K562 (cell line): ENCODE results near the gene LSM4. TPM values are rescaled to one million over a fixed set of nuclear protein-coding genes. Genes with fewer than 3 reads are reported as not detected.

Experiments used
- AFF1 ChIP-seq, 2 experiments: fragments of 450-650 bp; IDR thresholded peaks; 2 replicates each; pipeline ENCODE4 v1.6.1; 2018; ENCODE audit warnings: mild to moderate bottlenecking in 2 of 2, low read depth in 1 of 2; ENCODE audit not compliant: partially characterized antibody in 2 of 2
- ARNT ChIP-seq, 2 experiments: fragments of 450-650 bp; IDR thresholded peaks; 2 replicates each; pipeline ENCODE4 v1.6.1; 2016; ENCODE audit warnings: mild to moderate bottlenecking in 1 of 2
- DPF2 ChIP-seq: fragments of 450-650 bp; IDR thresholded peaks from 2 replicates; pipeline ENCODE4 v1.6.1; 2016
- EGR1 ChIP-seq: fragments of 450-650 bp; conservative IDR thresholded peaks from 2 replicates; pipeline ENCODE4 v1.6.1; 2017; ENCODE audit warnings: mild to moderate bottlenecking
- FOXP1 ChIP-seq: sonication (generic); formaldehyde crosslinking; IDR thresholded peaks from 2 replicates; pipeline ENCODE4 v1.8.0; 2022; ENCODE audit warnings: mild to moderate bottlenecking, missing genetic modification reagents
- GATA2 ChIP-seq: sonication (generic); formaldehyde crosslinking; IDR thresholded peaks from 2 replicates; pipeline ENCODE4 v1.4.0; 2020; ENCODE audit warnings: mild to moderate bottlenecking, missing genetic modification reagents
- GTF2E2 ChIP-seq: fragments of 200-800 bp; sonication (Bioruptor generic); IDR thresholded peaks from 2 replicates; pipeline ENCODE4 v1.6.1; 2016; ENCODE audit warnings: missing genetic modification characterization, missing compliant biosample characterization
- HDAC8 ChIP-seq: fragments of 450-650 bp; IDR thresholded peaks from 2 replicates; pipeline ENCODE4 v1.6.1; 2016; ENCODE audit warnings: mild to moderate bottlenecking, missing genetic modification characterization, moderate library complexity, missing compliant biosample characterization
- IFI16 ChIP-seq: fragments of 250-450 bp; sonication (Bioruptor Pico); IDR thresholded peaks from 2 replicates; pipeline ENCODE4 v2.1.2; 2022; ENCODE audit warnings: mild to moderate bottlenecking, inconsistent platforms
- LEF1 ChIP-seq: fragments of 450-650 bp; IDR thresholded peaks from 2 replicates; pipeline ENCODE4 v1.6.1; 2016; ENCODE audit warnings: mild to moderate bottlenecking
- MTA1 ChIP-seq: fragments of 450-650 bp; IDR thresholded peaks from 2 replicates; pipeline ENCODE4 v1.6.1; 2017; ENCODE audit warnings: borderline replicate concordance
- NCOA1 ChIP-seq: fragments of 450-650 bp; IDR thresholded peaks from 2 replicates; pipeline ENCODE4 v1.6.1; 2016; ENCODE audit warnings: low read depth
- NEUROD1 ChIP-seq: fragments of 150-350 bp; IDR thresholded peaks from 2 replicates; pipeline ENCODE4 v1.6.1; 2014; ENCODE audit warnings: borderline replicate concordance, low read length, low read depth; ENCODE audit not compliant: partially characterized antibody
- NONO ChIP-seq, 2 experiments: fragments of 200-400 bp in 1 of 2; fragments of 450-650 bp in 1 of 2; formaldehyde crosslinking in 1 of 2; IDR thresholded peaks; 2 replicates each; pipeline ENCODE4 v1.6.1; 2017; ENCODE audit warnings: low read depth in 2 of 2, mild to moderate bottlenecking in 2 of 2, moderate library complexity in 2 of 2, low read length in 1 of 2
- PTBP1 ChIP-seq: fragments of 200-400 bp; formaldehyde crosslinking; IDR thresholded peaks from 2 replicates; pipeline ENCODE4 v1.6.1; 2017; ENCODE audit warnings: low read depth, low read length
- PYGO2 ChIP-seq: fragments of 450-650 bp; IDR thresholded peaks from 2 replicates; pipeline ENCODE4 v1.6.1; 2016; ENCODE audit warnings: mild to moderate bottlenecking, missing genetic modification characterization, moderate library complexity, missing compliant biosample characterization
- SMARCA4 ChIP-seq: fragments of 450-650 bp; IDR thresholded peaks from 2 replicates; pipeline ENCODE4 v1.6.1; 2016
- TAF7 ChIP-seq: fragments of 450-650 bp; IDR thresholded peaks from 2 replicates; pipeline ENCODE4 v1.6.1; 2016; ENCODE audit warnings: missing genetic modification characterization, missing compliant biosample characterization
- TAL1 ChIP-seq: fragments of 450-650 bp; IDR thresholded peaks from 2 replicates; pipeline ENCODE4 v1.6.1; 2016; ENCODE audit warnings: mild to moderate bottlenecking
- TFAM ChIP-seq: fragments of 250-450 bp; sonication (Bioruptor Pico); conservative IDR thresholded peaks from 2 replicates; pipeline ENCODE4 v1.5.0; 2021; ENCODE audit warnings: mild to moderate bottlenecking, moderate library complexity
- ZNF175 ChIP-seq: fragments of 200-800 bp; sonication (Bioruptor generic); IDR thresholded peaks from 2 replicates; pipeline ENCODE4 v1.6.1; 2016; ENCODE audit warnings: low read depth, mild to moderate bottlenecking, missing genetic modification characterization, missing compliant biosample characterization
- ZNF76 ChIP-seq: fragments of 250-450 bp; sonication (Bioruptor Pico); IDR thresholded peaks from 2 replicates; pipeline ENCODE4 v1.4.0; 2020; ENCODE audit warnings: mild to moderate bottlenecking, moderate library complexity, borderline replicate concordance
- polyA plus RNA-seq, 8 experiments: library from polyadenylated mRNA; depleted of rRNA in 4 of 8; stranded (reverse) in 5 of 8; unstranded in 3 of 8; fragments of >200 nt; fragmentation: Nextera tagmentation in 2 of 8; fragmentation: Illumina TruSeq in 1 of 8; extraction: Ambion mirVana in 2 of 8; extraction: Trizol in 1 of 8; gene quantifications; 2 replicates each; pipeline versions ENCODE4 v1.2.1 to v1.2.3, GENCODE V29; 2011 to 2014; ENCODE audit warnings: inconsistent platforms in 1 of 8, missing spikeins in 1 of 8
- total RNA-seq, 7 experiments: library from RNA; depleted of rRNA in 6 of 7; stranded (reverse); fragments of >200 nt in 6 of 7; fragmentation: Illumina TruSeq in 2 of 7; extraction: Trizol in 2 of 7; gene quantifications; 2 replicates each; pipeline versions ENCODE4 v1.2.1 to v1.2.3, GENCODE V29; 2011 to 2021; ENCODE audit warnings: low replicate concordance in 1 of 7
- TF ChIP-seq, protein P1 (sequence below): fragments of 250-450 bp; sonication (Bioruptor Pico); IDR thresholded peaks from 2 replicates; pipeline ENCODE4 v1.5.0; 2020; ENCODE audit warnings: mild to moderate bottlenecking
- TF ChIP-seq, protein P2 (sequence below): fragments of 450-650 bp; IDR thresholded peaks from 2 replicates; pipeline ENCODE4 v1.6.1; 2016; ENCODE audit warnings: low read depth, mild to moderate bottlenecking, moderate library complexity

LSM4 gene
- total and polyA plus RNA-seq, 9 of the 15 experiments (the other 6 are each of a cell fraction or from before 2014, with no cell fraction given) = 11.9 to 763 (median 202) TPM

GRCh38 chr19:18364826-18365528, 42.1 kb upstream of the LSM4 start (continued):
- peak; percentile 76; the same call in 1 of the 2 replicates for TF ChIP-seq PYGO2
- no peak for TF ChIP-seq PTBP1
- TF ChIP-seq, protein P1, sequence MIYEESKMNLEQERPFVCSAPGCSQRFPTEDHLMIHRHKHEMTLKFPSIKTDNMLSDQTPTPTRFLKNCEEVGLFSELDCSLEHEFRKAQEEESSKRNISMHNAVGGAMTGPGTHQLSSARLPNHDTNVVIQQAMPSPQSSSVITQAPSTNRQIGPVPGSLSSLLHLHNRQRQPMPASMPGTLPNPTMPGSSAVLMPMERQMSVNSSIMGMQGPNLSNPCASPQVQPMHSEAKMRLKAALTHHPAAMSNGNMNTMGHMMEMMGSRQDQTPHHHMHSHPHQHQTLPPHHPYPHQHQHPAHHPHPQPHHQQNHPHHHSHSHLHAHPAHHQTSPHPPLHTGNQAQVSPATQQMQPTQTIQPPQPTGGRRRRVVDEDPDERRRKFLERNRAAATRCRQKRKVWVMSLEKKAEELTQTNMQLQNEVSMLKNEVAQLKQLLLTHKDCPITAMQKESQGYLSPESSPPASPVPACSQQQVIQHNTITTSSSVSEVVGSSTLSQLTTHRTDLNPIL (CRISPR knock-in tag) = no peak
- peak; percentile 84 for TF ChIP-seq NEUROD1
- TF ChIP-seq EGR1 = peak; percentile 45; the same call in 1 of the 2 replicates
- TF ChIP-seq MTA1 = peak; percentile 84
- peak; percentile 92 for TF ChIP-seq ZNF175 (CRISPR knock-in tag)
- peak in 1 of 2 experiments; percentile 87 for TF ChIP-seq AFF1 (IDR thresholded peaks at IDR 0.05; ENCODE audit: low read depth in 1 of 2, partially characterized antibody in 2 of 2)
- TF ChIP-seq TAL1 = peak; percentile 27; the same call in 1 of the 2 replicates
- peak; percentile 53; the same call in 1 of the 2 replicates for TF ChIP-seq TAF7 (tag)
- TF ChIP-seq HDAC8 (tag) = peak; percentile 91
- peak; percentile 25; the same call in 1 of the 2 replicates for TF ChIP-seq GTF2E2 (tag)
- peak; percentile 78 for TF ChIP-seq LEF1
- TF ChIP-seq NCOA1 = peak; percentile 91
- TF ChIP-seq FOXP1 (CRISPR knock-in tag) = 0 out of 2 replicates have a peak, but pooled peaks have one; percentile 38
- TF ChIP-seq ZNF76 (CRISPR knock-in tag) = no peak
- TF ChIP-seq, protein P2, sequence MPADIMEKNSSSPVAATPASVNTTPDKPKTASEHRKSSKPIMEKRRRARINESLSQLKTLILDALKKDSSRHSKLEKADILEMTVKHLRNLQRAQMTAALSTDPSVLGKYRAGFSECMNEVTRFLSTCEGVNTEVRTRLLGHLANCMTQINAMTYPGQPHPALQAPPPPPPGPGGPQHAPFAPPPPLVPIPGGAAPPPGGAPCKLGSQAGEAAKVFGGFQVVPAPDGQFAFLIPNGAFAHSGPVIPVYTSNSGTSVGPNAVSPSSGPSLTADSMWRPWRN = peak; percentile 58
- TF ChIP-seq IFI16 (CRISPR knock-in tag) = 0 out of 2 replicates have a peak, but pooled peaks have one; percentile 5
- 0 out of 4 replicates have a peak, but pooled peaks of 1 of the 2 experiments have one; percentile 10 for TF ChIP-seq NONO (IDR thresholded peaks at IDR 0.05; ENCODE audit: low read depth in 2 of 2, low read length in 1 of 2)
- TF ChIP-seq TFAM (CRISPR knock-in tag) = no peak
- peak; percentile 93 for TF ChIP-seq DPF2
- TF ChIP-seq GATA2 (CRISPR knock-in tag) = peak; percentile 81
- peak in 1 of 2 experiments; percentile 94; a peak in 2 of 4 replicates for TF ChIP-seq ARNT (IDR thresholded peaks at IDR 0.05)
- peak; percentile 94 for TF ChIP-seq SMARCA4
